Suppressor macrophage treated with lipopolysaccharide for 4 hours (primary cell): ENCODE data around the gene MMEL1.

Experiments
- DNase-seq: peaks from one replicate; pipeline ENCODE4 v3.0.0-alpha.2; 2020

MMEL1 gene

GRCh38 chr1:2589431-2590232 is 43.2 kb downstream of the MMEL1 start:
- no peak for DNase-seq

GRCh38 chr1:2588661-2589430 is 44.0 kb downstream of the MMEL1 start:
- DNase-seq = no peak

- no peak for DNase-seq
Observed at GRCh38 chr1:2587860-2588571, 44.8 kb downstream of the MMEL1 start.

- peak; percentile 29 for DNase-seq
Observed at GRCh38 chr1:2587071-2587859, 45.6 kb downstream of the MMEL1 start.

- peak; percentile 100 for DNase-seq
Observed at GRCh38 chr1:2586154-2587070, 46.4 kb downstream of the MMEL1 start, which contains the start of gene PRXL2B. Gene PRXL2B, plus strand, starts transcription at chr1:2586777. Its CDS starts 109 bp downstream, at chr1:2586886.

- DNase-seq = peak; percentile 86
Observed at GRCh38 chr1:2585318-2586092, 47.3 kb downstream of the MMEL1 start.

- DNase-seq = no peak
Observed at GRCh38 chr1:2584686-2585317, 48.0 kb downstream of the MMEL1 start.

- no peak for DNase-seq
Observed at GRCh38 chr1:2583871-2584351, 48.9 kb downstream of the MMEL1 start.

- peak; percentile 27 for DNase-seq
Observed at GRCh38 chr1:2583331-2583791, 49.5 kb downstream of the MMEL1 start.

GRCh38 chr1:2582391-2582790 is 50.4 kb downstream of the MMEL1 start:
- DNase-seq = peak; percentile 80

- DNase-seq = no peak
Observed at GRCh38 chr1:2580691-2581090, 52.1 kb downstream of the MMEL1 start.

GRCh38 chr1:2578758-2579118 is 54.1 kb downstream of the MMEL1 start:
- no peak for DNase-seq

GRCh38 chr1:2577565-2578075 is 55.2 kb downstream of the MMEL1 start:
- DNase-seq = peak; percentile 64

GRCh38 chr1:2575801-2576663 is 56.8 kb downstream of the MMEL1 start:
- peak; percentile 40 for DNase-seq

- no peak for DNase-seq
Observed at GRCh38 chr1:2574350-2574749, 58.5 kb downstream of the MMEL1 start.

GRCh38 chr1:2573250-2573920 is 59.4 kb downstream of the MMEL1 start:
- DNase-seq = peak; percentile 74

- no peak for DNase-seq
Observed at GRCh38 chr1:2571348-2571747, 61.5 kb downstream of the MMEL1 start.

- DNase-seq = peak; percentile 31
Observed at GRCh38 chr1:2570332-2570731, 62.5 kb downstream of the MMEL1 start.
